K562 (cell line): ENCODE results near the gene APOC1. TPM values are rescaled to one million over a fixed set of nuclear protein-coding genes. Genes with fewer than 3 reads are reported as not detected.

Experiments
- ATAC-seq: fragments of 200-7000 bp; cut with Tn5 transposase; 3 replicates; pipeline ENCODE4 v1.9.1; 2020; ENCODE audit warnings: moderate library complexity
- BruUV-seq: library from RNA; stranded (reverse); fragments of 400-500 nt; replicated peaks from 2 replicates; lab custom pipeline; 2021; lab: Mats Ljungman, UMichigan
- CTCF ChIA-PET: fragments of 300-600 bp; formaldehyde crosslinking; extraction: SDS; loops from one replicate; lab custom pipeline; 2021; ENCODE audit warnings: low intra/inter-chr PET ratio; lab: Yijun Ruan, JAX
- POLR2A ChIA-PET: fragments of 300-600, 350-650 bp; sonication (Branson Sonifier 250); formaldehyde crosslinking; extraction: SDS; loops from one replicate; lab custom pipeline; 2021; ENCODE audit warnings: antibody characterized with exemption, inconsistent platforms; lab: Yijun Ruan, JAX
- DNase-seq, 4 experiments: peaks; one replicate each; pipeline versions ENCODE4 v3.0.0 to v3.0.0-alpha.2; 2011 to 2018; ENCODE audit warnings: low spot score in 3 of 4, mixed read lengths in 3 of 4; ENCODE audit errors: extremely low read depth in 1 of 4
- FAIRE-seq: peaks from 2 replicates; lab custom pipeline; 2011; peaks lifted over from hg19 to GRCh38; lab: Jason Lieb, UNC
- H2AFZ ChIP-seq: 2 replicates; pipeline ENCODE4 v1.6.0; 2011; ENCODE audit warnings: low read depth, low read length, control low read depth, inconsistent platforms
- H3K27ac ChIP-seq: fragments of 200-600 bp; 3 replicates; pipeline ENCODE4 v1.8.0; 2011; ENCODE audit warnings: low read depth, mild to moderate bottlenecking, control low read depth, inconsistent platforms, low read length, moderate library complexity, mixed read lengths; ENCODE audit errors: extremely low read depth
- H3K27me3 ChIP-seq, 2 experiments: fragments of 300-600 bp in 1 of 2; 2 replicates in 1 of 2; 3 replicates in 1 of 2; pipeline versions ENCODE4 v1.6.0 to v1.8.0; 2011; ENCODE audit warnings: inconsistent platforms in 2 of 2, low read length in 2 of 2, mild to moderate bottlenecking in 1 of 2, mixed read lengths in 1 of 2, moderate library complexity in 1 of 2; ENCODE audit not compliant: control insufficient read depth in 2 of 2, insufficient read depth in 2 of 2
- H3K36me3 ChIP-seq: fragments of 300-600 bp; 3 replicates; pipeline ENCODE4 v1.8.0; 2011; ENCODE audit warnings: mild to moderate bottlenecking, low read length, inconsistent platforms; ENCODE audit not compliant: control insufficient read depth, insufficient read depth
- H3K4me1 ChIP-seq, 2 experiments: fragments of 200-600 bp in 1 of 2; replicated peaks in 1 of 2; 2 replicates in 1 of 2; 3 replicates in 1 of 2; pipeline versions ENCODE4 v1.5.1 to v1.8.0; 2011; ENCODE audit warnings: inconsistent platforms in 2 of 2, low read length in 2 of 2, mild to moderate bottlenecking in 1 of 2, mixed read lengths in 1 of 2, moderate library complexity in 1 of 2; ENCODE audit not compliant: control insufficient read depth in 2 of 2, insufficient read depth in 2 of 2
- H3K4me2 ChIP-seq: 2 replicates; pipeline ENCODE4 v1.6.1; 2011; ENCODE audit warnings: low read length, control low read depth, inconsistent platforms, mixed read lengths; ENCODE audit not compliant: insufficient read depth
- H3K4me3 ChIP-seq: fragments of 200-600 bp; sonication (generic), shearing (Covaris generic); 2 replicates; pipeline ENCODE4 v1.5.1; 2016; ENCODE audit warnings: control low read depth, inconsistent platforms
- H3K79me2 ChIP-seq: fragments of 200-600 bp; 3 replicates; pipeline ENCODE4 v1.8.0; 2011; ENCODE audit warnings: low read length, inconsistent platforms; ENCODE audit not compliant: control insufficient read depth, insufficient read depth
- H3K9ac ChIP-seq, 2 experiments: 2 replicates each; pipeline versions ENCODE4 v1.6.0 to v1.6.1; 2011; ENCODE audit warnings: low read depth in 2 of 2, low read length in 2 of 2, control low read depth in 1 of 2, inconsistent platforms in 1 of 2, mild to moderate bottlenecking in 1 of 2, mixed read lengths in 1 of 2; ENCODE audit not compliant: insufficient read depth in 1 of 2
- H3K9me1 ChIP-seq: one replicate; pipeline ENCODE4 v1.6.0; 2011; ENCODE audit warnings: inconsistent platforms, mild to moderate bottlenecking, low read length, moderate library complexity; ENCODE audit not compliant: control insufficient read depth, insufficient read depth
- H3K9me3 ChIP-seq: replicated peaks from 2 replicates; pipeline ENCODE4 v1.5.1; 2011; ENCODE audit warnings: low read depth, low read length, inconsistent platforms; ENCODE audit not compliant: control insufficient read depth, insufficient read depth
- H4K20me1 ChIP-seq: replicated peaks from 2 replicates; pipeline ENCODE4 v1.6.1; 2011; ENCODE audit warnings: low read length, inconsistent platforms, mixed read lengths; ENCODE audit not compliant: control insufficient read depth, insufficient read depth
- ASH1L ChIP-seq: fragments of 450-650 bp; IDR thresholded peaks from 2 replicates; pipeline ENCODE4 v1.6.1; 2018; ENCODE audit warnings: borderline replicate concordance, mild to moderate bottlenecking, low read depth; ENCODE audit not compliant: partially characterized antibody
- BDP1 ChIP-seq: IDR thresholded peaks from 3 replicates; pipeline ENCODE4 v1.6.1; 2011; ENCODE audit not compliant: insufficient read length, insufficient read depth
- SAFB ChIP-seq: fragments of 200-400 bp; formaldehyde crosslinking; IDR thresholded peaks from 2 replicates; pipeline ENCODE4 v1.6.1; 2017; ENCODE audit warnings: low read depth, low read length, borderline replicate concordance
- SIRT6 ChIP-seq: IDR thresholded peaks from one replicate; pipeline ENCODE4 v1.6.1; 2012; ENCODE audit warnings: low read depth, mild to moderate bottlenecking, control low read depth, inconsistent platforms, low read length, moderate library complexity
- TAF1 ChIP-seq: IDR thresholded peaks from 2 replicates; pipeline ENCODE4 v1.6.1; 2011; ENCODE audit warnings: mild to moderate bottlenecking, low read length, moderate library complexity; ENCODE audit not compliant: insufficient read depth, control insufficient read depth, severe bottlenecking; ENCODE audit errors: extremely low read depth
- WGBS: fragments of 100-300 bp; shearing (Covaris generic); methylation state at CpG from one replicate; pipeline ENCODE4 v1.1.6; 2016; ENCODE audit warnings: low coverage, mixed read lengths; ENCODE audit not compliant: insufficient coverage; ENCODE audit errors: missing lambda C conversion rate; 5-methylcytosine and 5-hydroxymethylcytosine counted together
- in situ Hi-C: fragments of 300-500 bp; cut with MboI; formaldehyde crosslinking; loops from 4 replicates; pipeline ENCODE4 v1.15.0; 2018; ENCODE audit warnings: inconsistent platforms, mixed read lengths
- intact Hi-C: fragments of 100-400 bp; cut with micrococcal nuclease; formaldehyde crosslinking; loops from 2 replicates; pipeline ENCODE4 v1.14.2; 2022
- polyA plus RNA-seq, 8 experiments: library from polyadenylated mRNA; depleted of rRNA in 4 of 8; stranded (reverse) in 5 of 8; unstranded in 3 of 8; fragments of >200 nt; fragmentation: Nextera tagmentation in 2 of 8; fragmentation: Illumina TruSeq in 1 of 8; extraction: Ambion mirVana in 2 of 8; extraction: Trizol in 1 of 8; gene quantifications; 2 replicates each; pipeline versions ENCODE4 v1.2.1 to v1.2.3, GENCODE V29; 2011 to 2014; ENCODE audit warnings: inconsistent platforms in 1 of 8, missing spikeins in 1 of 8
- total RNA-seq, 7 experiments: library from RNA; depleted of rRNA in 6 of 7; stranded (reverse); fragments of >200 nt in 6 of 7; fragmentation: Illumina TruSeq in 2 of 7; extraction: Trizol in 2 of 7; gene quantifications; 2 replicates each; pipeline versions ENCODE4 v1.2.1 to v1.2.3, GENCODE V29; 2011 to 2021; ENCODE audit warnings: low replicate concordance in 1 of 7
- TF ChIP-seq, protein P1 (sequence below): fragments of 250-450 bp; sonication (Bioruptor Pico); IDR thresholded peaks from 2 replicates; pipeline ENCODE4 v1.4.0; 2020
- TF ChIP-seq, protein P2 (sequence below): sonication (generic); formaldehyde crosslinking; IDR thresholded peaks from 2 replicates; pipeline ENCODE4 v1.8.0; 2022; ENCODE audit warnings: missing genetic modification reagents, mild to moderate bottlenecking, moderate library complexity, borderline replicate concordance

Gene APOC1
- total and polyA plus RNA-seq, 9 of the 15 experiments (the other 6 are each of a cell fraction or from before 2014, with no cell fraction given), result 115 to 408 (median 220) TPM

DNA sequence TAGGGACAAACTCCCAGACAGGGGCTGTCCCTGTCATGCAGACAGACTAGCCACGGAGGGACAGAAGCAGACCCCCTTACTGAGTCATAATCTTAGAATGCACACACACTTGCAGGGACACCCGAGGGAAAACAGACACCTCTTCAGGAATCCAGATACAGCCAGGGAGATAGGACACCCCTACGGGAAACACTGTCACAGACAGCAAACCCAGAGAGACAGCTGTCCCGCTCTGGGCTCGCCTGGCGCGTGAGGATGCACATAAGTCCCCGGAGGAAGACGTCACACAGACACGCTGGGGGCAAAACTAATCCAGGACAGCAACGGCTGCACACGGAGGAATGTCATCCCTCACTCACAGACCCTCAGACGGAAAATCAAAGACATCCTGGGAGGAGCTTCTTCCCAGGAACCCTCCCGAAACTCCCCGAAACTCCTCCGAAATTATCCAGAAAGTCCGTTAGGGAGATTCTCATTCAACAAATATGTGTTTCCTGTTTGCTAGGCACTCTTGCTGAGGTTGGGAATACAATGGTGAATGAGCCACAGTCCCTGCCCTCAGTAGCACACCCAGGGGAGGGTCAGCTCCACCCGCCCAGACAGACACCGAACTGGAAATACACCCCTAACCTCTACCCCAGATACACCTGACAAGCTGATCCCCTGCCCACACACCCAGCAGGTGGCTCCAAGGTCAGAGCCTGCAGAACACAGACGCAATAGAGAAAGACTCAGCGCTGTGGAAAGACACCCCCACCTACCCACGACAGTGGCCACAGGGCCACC, 38.5 kb upstream of the APOC1 start:
- POLR2A ChIA-PET, result interaction anchor here (1.0 kb wide), 2 partner anchors 8 to 14 kb away, joined by 3 to 4 read pairs; partner anchors contain the start of gene TOMM40
- WGBS, result 82% methylated on average over 21 of the region's 22 CpGs
- Histone ChIP-seq H3K36me3 (peaks cover 75% of the 10 kb centered on the region), H3K9ac (0 out of 4 replicates have a peak overlapping the region, but pooled peaks of 1 of the 2 experiments have one; percentile 72), H3K9me3 (no peaks in the 10 kb centered on the region), H4K20me1 (no peaks in the 10 kb centered on the region), H3K4me2 (no peak overlapping the region), H3K4me1 (peaks cover 0 to 19% of the 10 kb centered on the region in 2 experiments; a peak in 2 of 5 replicates), H3K9me1 (no peaks in the 10 kb centered on the region), H3K4me3 (no peak overlapping the region), H3K79me2 (no peaks in the 10 kb centered on the region), H2AFZ (no peak overlapping the region), H3K27ac (no peak overlapping the region), H3K27me3 (no peaks in the 10 kb centered on the region)
- in situ Hi-C loops (no loop called here), intact Hi-C loops (no loop called here)
- DNase-seq (peak in 1 of 4 experiments; percentile 5), FAIRE-seq (no peak), ATAC-seq (no peak)
- TF ChIP-seq, protein P1, sequence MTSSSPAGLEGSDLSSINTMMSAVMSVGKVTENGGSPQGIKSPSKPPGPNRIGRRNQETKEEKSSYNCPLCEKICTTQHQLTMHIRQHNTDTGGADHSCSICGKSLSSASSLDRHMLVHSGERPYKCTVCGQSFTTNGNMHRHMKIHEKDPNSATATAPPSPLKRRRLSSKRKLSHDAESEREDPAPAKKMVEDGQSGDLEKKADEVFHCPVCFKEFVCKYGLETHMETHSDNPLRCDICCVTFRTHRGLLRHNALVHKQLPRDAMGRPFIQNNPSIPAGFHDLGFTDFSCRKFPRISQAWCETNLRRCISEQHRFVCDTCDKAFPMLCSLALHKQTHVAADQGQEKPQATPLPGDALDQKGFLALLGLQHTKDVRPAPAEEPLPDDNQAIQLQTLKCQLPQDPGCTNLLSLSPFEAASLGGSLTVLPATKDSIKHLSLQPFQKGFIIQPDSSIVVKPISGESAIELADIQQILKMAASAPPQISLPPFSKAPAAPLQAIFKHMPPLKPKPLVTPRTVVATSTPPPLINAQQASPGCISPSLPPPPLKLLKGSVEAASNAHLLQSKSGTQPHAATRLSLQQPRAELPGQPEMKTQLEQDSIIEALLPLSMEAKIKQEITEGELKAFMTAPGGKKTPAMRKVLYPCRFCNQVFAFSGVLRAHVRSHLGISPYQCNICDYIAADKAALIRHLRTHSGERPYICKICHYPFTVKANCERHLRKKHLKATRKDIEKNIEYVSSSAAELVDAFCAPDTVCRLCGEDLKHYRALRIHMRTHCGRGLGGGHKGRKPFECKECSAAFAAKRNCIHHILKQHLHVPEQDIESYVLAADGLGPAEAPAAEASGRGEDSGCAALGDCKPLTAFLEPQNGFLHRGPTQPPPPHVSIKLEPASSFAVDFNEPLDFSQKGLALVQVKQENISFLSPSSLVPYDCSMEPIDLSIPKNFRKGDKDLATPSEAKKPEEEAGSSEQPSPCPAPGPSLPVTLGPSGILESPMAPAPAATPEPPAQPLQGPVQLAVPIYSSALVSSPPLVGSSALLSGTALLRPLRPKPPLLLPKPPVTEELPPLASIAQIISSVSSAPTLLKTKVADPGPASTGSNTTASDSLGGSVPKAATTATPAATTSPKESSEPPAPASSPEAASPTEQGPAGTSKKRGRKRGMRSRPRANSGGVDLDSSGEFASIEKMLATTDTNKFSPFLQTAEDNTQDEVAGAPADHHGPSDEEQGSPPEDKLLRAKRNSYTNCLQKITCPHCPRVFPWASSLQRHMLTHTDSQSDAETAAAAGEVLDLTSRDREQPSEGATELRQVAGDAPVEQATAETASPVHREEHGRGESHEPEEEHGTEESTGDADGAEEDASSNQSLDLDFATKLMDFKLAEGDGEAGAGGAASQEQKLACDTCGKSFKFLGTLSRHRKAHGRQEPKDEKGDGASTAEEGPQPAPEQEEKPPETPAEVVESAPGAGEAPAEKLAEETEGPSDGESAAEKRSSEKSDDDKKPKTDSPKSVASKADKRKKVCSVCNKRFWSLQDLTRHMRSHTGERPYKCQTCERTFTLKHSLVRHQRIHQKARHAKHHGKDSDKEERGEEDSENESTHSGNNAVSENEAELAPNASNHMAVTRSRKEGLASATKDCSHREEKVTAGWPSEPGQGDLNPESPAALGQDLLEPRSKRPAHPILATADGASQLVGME (CRISPR knock-in tag), result no peak
- no peak for TF ChIP-seq SIRT6
- TF ChIP-seq SAFB, result no peak
- no peak for TF ChIP-seq BDP1
- TF ChIP-seq ASH1L, result no peak
- TF ChIP-seq, protein P2, sequence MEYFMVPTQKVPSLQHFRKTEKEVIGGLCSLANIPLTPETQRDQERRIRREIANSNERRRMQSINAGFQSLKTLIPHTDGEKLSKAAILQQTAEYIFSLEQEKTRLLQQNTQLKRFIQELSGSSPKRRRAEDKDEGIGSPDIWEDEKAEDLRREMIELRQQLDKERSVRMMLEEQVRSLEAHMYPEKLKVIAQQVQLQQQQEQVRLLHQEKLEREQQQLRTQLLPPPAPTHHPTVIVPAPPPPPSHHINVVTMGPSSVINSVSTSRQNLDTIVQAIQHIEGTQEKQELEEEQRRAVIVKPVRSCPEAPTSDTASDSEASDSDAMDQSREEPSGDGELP (CRISPR knock-in tag), result no peak
- TF ChIP-seq TAF1, result no peak
- CTCF ChIA-PET, result no interaction called here
- no TSS peak for BruUV-seq
